PFSK-1 (cell line): Measurements from ENCODE around the gene ZC3H11A.

Source experiments
- FOXP2 ChIP-seq: optimal IDR thresholded peaks from 2 replicates; pipeline ENCODE3; 2011; ENCODE audit warnings: borderline replicate concordance, control low read depth, inconsistent platforms; ENCODE audit not compliant: insufficient read depth; ENCODE audit errors: extremely low read length, extremely low read depth
- POLR2AphosphoS5 ChIP-seq: IDR thresholded peaks from 2 replicates; pipeline ENCODE4 v1.6.1; 2012; ENCODE audit warnings: low read depth, mild to moderate bottlenecking, control low read depth, low read length, moderate library complexity
- REST ChIP-seq, 2 experiments: IDR thresholded peaks; 2 replicates each; pipeline versions ENCODE4 v1.6.1 to v1.8.0; 2011 to 2012; ENCODE audit warnings: low read depth in 2 of 2, low read length in 2 of 2, control low read depth in 1 of 2, inconsistent platforms in 1 of 2, mild to moderate bottlenecking in 1 of 2, moderate library complexity in 1 of 2; ENCODE audit not compliant: insufficient read depth in 1 of 2
- SIN3A ChIP-seq: IDR thresholded peaks from 2 replicates; pipeline ENCODE4 v1.6.1; 2012; ENCODE audit warnings: mild to moderate bottlenecking, low read length, moderate library complexity, borderline replicate concordance; ENCODE audit not compliant: insufficient read depth
- TAF1 ChIP-seq: IDR thresholded peaks from 2 replicates; pipeline ENCODE4 v1.6.1; 2012; ENCODE audit warnings: low read length, control low read depth, borderline replicate concordance; ENCODE audit not compliant: insufficient read depth

ZC3H11A gene

GRCh38 chr1:203835476-203835875, 40.1 kb downstream of the ZC3H11A start:
- TF ChIP-seq SIN3A = no peak
- no peak for TF ChIP-seq POLR2AphosphoS5
- TF ChIP-seq TAF1 = no peak
- TF ChIP-seq REST (IDR thresholded peaks at IDR 0.05; ENCODE audit: insufficient read depth in 1 of 2, low read depth in 2 of 2, low read length in 2 of 2) = no peak
- TF ChIP-seq FOXP2 = no peak

- no peak for TF ChIP-seq FOXP2
- TF ChIP-seq REST (IDR thresholded peaks at IDR 0.05; ENCODE audit: insufficient read depth in 1 of 2, low read depth in 2 of 2, low read length in 2 of 2) = no peak
Measured at GRCh38 chr1:203839081-203839480, 43.7 kb downstream of the ZC3H11A start.

GRCh38 chr1:203840208-203840808, 44.9 kb downstream of the ZC3H11A start:
- TF ChIP-seq FOXP2 (no peak), REST (IDR thresholded peaks at IDR 0.05; ENCODE audit: insufficient read depth in 1 of 2, low read depth in 2 of 2, low read length in 2 of 2) (no peak), POLR2AphosphoS5 (no peak), TAF1 (no peak), SIN3A (no peak)

GRCh38 chr1:203842559-203842876, 47.1 kb downstream of the ZC3H11A start:
- TF ChIP-seq POLR2AphosphoS5 (no peak), FOXP2 (no peak)

- no peak for TF ChIP-seq TAF1
- TF ChIP-seq SIN3A = no peak
- no peak for TF ChIP-seq POLR2AphosphoS5
- no peak for TF ChIP-seq FOXP2
- no peak for TF ChIP-seq REST (IDR thresholded peaks at IDR 0.05; ENCODE audit: insufficient read depth in 1 of 2, low read depth in 2 of 2, low read length in 2 of 2)
Measured at GRCh38 chr1:203843435-203843834, 48.0 kb downstream of the ZC3H11A start.
